Activated naive CD4-positive, alpha-beta T cell (primary cell): ENCODE measurements around the gene ABLIM2.

Experiments
- DNase-seq, 4 experiments: peaks; one replicate each; lab custom pipeline; 2025; lab: John Stamatoyannopoulos, UW

The ABLIM2 gene

DNA sequence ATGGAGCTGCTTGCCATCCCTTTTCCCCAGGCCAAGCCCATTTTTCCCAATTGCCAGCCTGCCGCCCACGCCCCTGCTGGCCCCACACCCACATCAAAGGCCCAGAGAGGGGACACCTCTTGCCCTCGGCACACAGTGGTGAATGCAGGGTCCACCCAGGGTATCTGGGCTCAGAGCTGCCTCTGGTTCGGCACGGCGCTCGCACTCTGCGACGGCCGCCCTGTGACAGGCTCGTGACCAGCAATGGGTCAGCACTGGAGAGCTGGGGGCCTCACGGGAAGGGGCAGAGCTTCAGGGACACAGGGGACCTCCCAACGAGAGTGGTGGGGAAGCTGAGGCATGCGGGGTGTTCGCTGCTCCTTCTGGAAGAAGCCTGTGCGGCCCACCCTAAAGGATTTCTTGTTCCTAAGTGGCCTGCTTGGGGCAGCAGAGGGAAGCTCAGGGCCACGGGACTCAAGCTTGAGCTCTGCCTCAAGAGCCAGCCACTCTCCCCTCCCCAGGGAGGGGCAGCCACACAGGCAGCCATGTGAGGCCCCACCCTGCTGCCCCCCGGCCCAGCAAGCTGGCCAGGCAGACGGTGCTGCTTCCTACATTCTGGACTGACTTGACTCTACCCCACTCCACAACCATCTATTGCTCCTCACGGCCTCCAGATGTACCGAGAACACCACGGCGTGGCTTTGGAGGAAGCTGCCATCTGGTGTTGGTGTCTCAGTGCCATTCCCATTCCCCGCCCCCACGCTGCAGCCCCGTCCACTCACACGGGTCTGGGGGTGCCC, 73.7 kb downstream of the ABLIM2 start:
- DNase-seq = no peak

GRCh38 chr4:8084031-8084660, 74.5 kb downstream of the ABLIM2 start:
- DNase-seq = no peak

DNA sequence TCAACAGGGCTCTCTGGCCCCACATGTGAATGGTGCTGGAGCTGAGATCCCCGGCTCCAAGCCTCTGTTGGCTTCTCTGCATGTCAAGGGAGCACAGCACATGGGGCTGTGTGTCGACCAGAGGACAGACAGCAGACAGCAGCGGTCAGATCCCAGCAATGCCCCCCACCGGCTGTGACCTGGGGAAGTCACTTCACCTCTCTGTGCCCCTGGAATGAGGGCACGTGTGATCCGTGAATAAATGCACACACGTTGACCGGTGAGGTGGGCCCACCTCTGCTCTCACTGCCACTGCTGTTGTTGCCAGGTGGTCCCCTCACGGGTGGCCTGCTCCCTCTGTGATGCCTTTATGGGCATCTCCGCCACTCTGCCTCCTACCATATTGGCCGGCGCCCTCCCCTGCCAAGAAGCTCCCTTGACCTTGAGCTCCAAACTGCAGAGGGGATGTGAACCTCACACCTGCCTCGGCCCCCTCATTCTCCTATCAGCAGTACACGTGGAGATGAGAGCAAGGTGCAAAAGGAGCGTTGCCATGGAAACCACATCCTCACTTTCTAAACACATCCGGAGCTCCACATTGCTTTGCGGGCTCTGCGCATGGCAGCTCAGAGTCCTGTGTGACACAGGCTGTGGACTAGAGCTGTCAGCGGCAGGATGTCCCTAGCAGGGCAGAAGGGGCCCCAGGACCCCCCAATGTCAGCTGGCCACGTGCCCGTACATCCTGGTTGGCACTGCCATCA, 75.4 kb downstream of the ABLIM2 start:
- DNase-seq = no peak

DNA sequence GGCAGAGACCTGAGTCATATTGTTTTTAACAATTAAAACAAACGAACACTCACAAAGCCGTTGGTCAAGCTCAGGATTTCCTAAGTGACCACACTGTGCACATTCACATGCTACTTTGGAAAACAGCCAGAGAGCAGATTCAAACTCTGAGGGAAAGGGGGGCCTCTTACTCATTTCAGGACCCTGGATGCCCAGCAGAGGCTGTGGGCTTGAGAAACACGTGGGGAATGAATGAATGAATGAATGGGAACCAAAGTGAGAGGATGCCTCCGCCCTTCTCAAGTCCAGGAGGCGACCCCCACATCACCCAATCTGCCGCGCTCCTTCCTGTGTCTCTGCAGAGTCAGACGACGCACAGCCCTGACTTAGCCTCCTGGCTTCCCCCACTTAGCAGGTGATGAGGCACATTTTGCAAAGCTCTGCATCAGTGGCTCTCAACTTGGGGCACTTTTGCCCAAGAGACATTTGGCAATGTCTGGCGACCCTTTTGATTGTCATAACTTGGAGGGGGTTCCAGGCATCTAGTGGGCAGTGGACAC, 76.0 kb downstream of the ABLIM2 start:
- DNase-seq = no peak

- DNase-seq = no peak
Measured at GRCh38 chr4:8081621-8082516, 76.7 kb downstream of the ABLIM2 start.

DNA sequence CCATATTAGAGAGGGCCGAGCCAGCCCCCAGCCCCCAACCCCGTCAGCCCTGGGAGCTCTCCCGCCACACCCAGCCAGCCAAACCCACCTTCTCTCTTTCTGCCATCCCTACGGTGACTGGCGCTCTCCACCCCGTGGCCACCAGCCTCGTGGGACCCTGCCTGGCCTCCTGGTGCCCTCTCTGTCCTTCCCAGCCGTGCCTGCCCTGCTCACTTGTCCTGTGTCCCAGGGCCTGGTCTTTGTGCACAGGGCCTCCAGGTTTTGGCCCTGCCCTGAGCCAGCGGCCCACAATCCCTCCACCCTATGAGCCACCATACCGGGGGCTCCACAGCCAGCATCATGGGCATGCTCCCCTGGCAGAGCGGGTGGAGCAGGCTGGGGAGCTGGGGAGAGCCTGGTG, 77.4 kb downstream of the ABLIM2 start:
- DNase-seq = no peak

DNA sequence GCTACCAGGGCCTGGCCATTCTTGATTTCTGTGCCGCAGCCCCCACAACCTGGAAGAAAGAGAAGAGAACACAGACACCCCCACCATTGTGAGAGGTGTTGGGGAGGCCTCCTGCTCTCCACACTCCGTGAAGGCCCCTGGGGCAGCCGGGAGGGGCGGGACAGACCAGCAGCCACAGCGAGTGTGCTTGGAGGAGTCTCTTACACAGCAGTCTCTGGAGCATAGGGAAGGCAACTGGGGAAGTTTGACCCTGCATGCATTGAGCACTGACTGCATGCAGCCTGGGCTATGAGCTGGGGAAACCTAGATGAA, 77.9 kb downstream of the ABLIM2 start:
- no peak for DNase-seq

- DNase-seq = no peak
Measured at GRCh38 chr4:8079916-8080753, 78.5 kb downstream of the ABLIM2 start.

DNA sequence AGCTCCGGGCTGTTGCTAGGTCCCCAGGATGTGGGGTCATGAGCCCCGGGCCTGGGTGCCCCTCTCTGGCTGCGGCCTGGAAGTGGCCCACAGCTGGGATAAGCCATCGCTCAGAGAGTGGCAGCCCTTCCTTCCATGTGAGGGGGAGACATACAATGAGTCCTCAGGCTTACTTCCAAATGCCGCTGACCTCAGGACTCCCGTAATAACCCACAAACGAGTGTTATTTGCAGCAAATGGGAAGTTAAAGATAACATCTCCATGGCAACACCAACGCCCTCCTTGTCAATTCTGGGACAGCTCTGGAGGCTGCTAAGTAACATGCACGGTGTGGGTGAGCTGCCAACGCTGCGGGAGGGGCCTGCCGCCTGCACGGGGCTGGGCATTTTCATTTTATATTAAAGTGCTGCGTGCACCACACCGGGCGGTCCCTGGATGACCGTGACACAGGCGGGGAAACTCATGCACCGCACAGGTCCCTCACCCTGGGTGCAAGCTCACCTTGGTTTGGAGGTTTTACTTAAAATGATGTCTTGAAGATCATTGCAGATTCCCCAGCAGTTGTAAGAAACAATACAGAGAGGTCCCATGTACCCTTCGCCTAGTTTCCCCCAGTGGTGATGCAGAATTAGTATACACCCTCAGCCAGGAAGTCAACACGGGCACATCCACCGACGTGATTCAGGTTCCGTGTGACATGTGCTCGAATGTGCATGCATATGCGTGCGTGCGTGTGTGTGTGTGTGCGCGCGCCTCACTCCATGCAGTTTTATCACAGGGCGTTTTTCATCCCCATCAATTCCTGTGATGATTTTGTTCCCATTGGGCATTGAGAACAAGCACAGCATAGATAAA, 79.4 kb downstream of the ABLIM2 start:
- no peak for DNase-seq

DNA sequence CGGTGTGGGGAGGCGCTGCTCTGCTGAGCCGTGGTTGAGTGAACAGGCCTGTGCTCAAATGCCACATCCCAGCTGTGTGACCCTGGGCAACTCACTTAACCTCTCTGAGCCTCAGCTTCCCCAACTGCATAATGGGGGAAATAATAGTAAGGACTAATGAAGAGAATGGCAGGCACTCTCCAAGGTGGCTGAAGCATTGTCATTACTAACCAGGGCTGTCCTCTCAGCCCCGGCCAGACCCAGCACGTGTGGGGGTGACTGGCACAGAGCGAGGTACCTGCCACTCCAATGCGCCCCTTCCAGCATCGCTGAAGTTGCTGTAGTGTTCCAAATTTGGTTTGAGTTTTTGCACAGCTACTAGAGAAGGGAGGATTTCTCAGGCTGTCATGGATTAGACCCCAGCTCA, 80.0 kb downstream of the ABLIM2 start:
- DNase-seq = no peak

GRCh38 chr4:8078109-8078494, 80.5 kb downstream of the ABLIM2 start:
- DNase-seq = no peak

DNA sequence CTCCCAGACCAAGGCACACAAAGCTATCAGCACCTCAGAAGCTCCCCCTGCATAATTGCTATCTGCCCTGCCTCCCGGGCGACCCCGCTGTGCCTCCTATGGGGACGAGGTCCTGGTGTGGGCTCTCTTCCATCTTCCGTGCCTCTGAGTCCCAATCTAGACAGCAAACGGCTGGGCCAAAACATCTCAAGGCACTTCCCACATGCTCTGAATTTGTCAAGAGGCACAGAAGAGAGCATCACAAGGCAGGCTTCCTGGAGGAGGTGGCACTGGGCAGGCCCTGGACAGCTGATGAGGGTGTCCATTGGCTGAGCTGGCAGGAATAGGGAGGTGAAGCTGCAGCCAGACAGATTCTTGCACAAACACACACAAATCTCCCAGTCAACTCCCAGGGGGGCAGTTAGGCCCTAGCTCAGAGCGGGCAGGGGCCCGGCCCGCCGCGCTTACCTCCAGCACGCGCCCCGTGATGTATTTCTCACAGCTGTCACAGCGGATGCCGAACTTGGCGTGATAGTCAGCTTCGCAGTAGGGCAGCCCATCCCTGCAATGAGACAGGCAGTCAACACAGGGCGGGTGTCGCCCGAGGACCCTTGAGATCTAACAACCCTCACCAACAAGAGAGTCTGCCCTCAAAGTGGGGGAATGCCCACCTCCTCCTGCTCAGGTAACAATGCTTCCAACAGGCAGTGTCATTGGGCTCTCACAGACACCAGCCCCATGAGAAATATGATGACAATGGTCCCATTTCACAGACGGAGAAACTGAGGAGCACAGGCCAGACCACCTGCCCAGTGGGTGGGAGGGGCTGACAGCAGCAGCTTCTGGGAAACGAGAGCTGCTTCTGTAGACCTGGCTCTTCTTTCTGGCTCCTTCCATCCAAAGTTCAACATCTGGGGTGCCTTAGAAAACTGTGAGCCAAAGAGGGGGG, 81.2 kb downstream of the ABLIM2 start:
- DNase-seq = no peak

- no peak for DNase-seq
Measured at GRCh38 chr4:8076023-8076422, 82.6 kb downstream of the ABLIM2 start.

GRCh38 chr4:8073206-8073863, 85.3 kb downstream of the ABLIM2 start:
- no peak for DNase-seq

DNA sequence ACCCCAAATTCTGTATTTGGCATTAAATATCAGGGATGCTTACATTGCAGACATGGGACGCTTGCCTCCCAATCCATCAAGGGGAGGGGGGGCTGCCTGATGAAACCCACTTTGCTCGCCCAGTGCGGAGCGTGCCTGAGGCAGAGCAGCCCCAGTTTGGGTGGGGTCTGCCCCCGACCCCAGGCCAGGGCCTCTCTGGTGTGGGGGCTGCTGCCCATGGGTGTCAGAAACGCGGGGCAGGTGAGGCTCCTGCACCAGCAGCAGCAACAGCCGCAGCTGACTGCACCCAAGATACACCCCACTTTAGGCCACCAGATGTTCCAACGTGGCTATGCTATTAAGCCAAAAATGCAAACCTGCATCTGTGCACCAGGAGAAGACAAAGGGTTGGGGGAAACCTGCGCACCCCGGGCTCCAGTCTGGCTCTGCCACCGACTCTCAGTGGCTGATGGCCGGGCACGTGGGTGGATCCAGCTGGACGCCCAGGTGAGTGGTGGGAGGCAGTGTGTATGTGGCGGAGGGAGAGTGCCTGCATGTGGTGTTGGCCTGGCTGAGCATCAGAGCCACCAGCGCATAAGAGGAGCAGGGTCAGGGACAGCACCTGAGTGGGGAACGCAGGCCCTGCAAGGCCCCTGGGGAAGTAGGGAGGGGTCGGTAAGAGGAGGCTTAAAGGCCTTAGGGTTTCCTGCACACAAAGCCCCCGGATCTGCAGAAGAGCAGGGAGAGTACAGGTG, 86.2 kb downstream of the ABLIM2 start:
- no peak for DNase-seq

GRCh38 chr4:8071766-8072165, 86.8 kb downstream of the ABLIM2 start:
- DNase-seq = no peak
